BE2C (cell line): ENCODE data around the gene XRCC6.

Source experiments
- DNase-seq: peaks from one replicate; pipeline ENCODE4 v3.0.0-alpha.2; 2020
- H3K27me3 ChIP-seq: fragments of 250-450 bp; sonication (Bioruptor Pico); 2 replicates; pipeline ENCODE4 v1.5.1; 2020; ENCODE audit warnings: mild to moderate bottlenecking
- H3K36me3 ChIP-seq: fragments of 250-450 bp; sonication (Bioruptor Pico); 2 replicates; pipeline ENCODE4 v1.5.1; 2020; ENCODE audit warnings: mild to moderate bottlenecking
- H3K4me1 ChIP-seq: fragments of 250-450 bp; sonication (Bioruptor Pico); 2 replicates; pipeline ENCODE4 v1.5.1; 2020
- H3K4me3 ChIP-seq: 2 replicates; pipeline ENCODE4 v1.5.1; 2011; ENCODE audit warnings: low read depth, low read length
- H3K9me3 ChIP-seq: fragments of 250-450 bp; sonication (Bioruptor Pico); 2 replicates; pipeline ENCODE4 v1.5.1; 2020
- TF ChIP-seq, protein P1 (sequence below): IDR thresholded peaks from 2 replicates; pipeline ENCODE4 v1.5.1; 2012; ENCODE audit warnings: mild to moderate bottlenecking, low read depth, low read length

XRCC6 gene

DNA sequence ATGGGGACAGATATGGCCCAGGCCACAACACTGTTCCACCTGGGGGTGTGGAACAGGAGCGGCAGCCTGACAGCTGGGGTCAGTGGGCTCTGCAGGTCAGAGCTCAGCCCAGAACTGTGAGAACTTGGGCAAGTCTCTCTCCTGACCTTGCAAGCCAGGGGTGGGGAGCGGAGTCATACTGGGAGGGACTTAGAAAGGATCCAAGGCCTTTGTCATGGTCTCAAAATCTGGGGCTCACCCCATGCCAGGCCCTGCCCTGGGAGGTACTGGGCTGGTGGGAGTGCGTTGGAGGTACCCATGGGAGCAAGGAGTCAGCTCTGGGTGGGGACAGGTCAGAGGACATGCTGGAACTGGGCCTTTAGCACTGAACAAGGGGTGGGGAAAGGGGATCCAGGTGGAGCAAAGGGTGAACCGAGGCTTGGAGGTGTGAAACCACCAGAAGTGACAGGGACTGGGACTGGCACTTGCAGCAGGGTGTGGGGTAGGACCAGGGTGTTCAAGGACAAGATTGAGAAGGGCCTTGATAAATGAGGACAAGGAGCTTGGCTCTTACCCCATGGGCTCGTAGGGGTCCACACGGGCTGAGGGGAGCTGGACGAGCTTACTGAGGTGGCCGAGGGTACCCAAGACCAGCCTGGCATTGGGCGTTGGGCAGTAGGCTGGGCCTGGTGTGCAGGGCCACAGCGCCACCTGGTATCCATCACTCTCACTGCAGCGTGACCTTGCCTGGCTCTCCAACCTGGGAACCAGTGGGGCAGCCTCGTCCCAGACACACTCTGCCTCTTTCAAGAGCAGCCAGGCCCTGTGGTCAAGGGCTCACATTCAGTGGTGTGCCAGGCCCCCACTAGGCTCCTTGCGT lies 24.1 kb upstream of the XRCC6 start:
- Histone ChIP-seq H3K27me3 (no peaks in the 10 kb centered on the region), H3K36me3 (peaks cover 14% of the 10 kb centered on the region), H3K4me3 (peak overlapping the region; percentile 14; the same call in 1 of the 2 replicates), H3K9me3 (no peaks in the 10 kb centered on the region), H3K4me1 (peaks cover 15% of the 10 kb centered on the region)
- TF ChIP-seq, protein P1, sequence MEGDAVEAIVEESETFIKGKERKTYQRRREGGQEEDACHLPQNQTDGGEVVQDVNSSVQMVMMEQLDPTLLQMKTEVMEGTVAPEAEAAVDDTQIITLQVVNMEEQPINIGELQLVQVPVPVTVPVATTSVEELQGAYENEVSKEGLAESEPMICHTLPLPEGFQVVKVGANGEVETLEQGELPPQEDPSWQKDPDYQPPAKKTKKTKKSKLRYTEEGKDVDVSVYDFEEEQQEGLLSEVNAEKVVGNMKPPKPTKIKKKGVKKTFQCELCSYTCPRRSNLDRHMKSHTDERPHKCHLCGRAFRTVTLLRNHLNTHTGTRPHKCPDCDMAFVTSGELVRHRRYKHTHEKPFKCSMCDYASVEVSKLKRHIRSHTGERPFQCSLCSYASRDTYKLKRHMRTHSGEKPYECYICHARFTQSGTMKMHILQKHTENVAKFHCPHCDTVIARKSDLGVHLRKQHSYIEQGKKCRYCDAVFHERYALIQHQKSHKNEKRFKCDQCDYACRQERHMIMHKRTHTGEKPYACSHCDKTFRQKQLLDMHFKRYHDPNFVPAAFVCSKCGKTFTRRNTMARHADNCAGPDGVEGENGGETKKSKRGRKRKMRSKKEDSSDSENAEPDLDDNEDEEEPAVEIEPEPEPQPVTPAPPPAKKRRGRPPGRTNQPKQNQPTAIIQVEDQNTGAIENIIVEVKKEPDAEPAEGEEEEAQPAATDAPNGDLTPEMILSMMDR: peak; percentile 91
- peak; percentile 81 for DNase-seq

DNA sequence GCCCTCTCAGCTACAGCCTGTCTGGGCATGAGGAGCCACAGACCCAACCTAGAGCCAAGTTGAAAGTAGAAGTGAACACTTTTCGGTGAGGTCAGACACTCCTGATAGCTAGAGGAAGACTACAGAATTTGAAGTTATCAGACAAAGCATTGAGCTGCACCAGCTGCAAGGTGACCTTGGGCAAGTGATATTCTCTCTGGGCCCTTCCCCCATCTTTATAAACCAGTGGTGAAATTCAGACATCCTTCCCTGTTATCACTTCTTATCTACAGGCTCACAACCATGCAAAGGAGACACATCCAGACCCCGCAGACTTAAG lies 23.5 kb upstream of the XRCC6 start:
- no peaks in the 10 kb centered on the region for H3K27me3 ChIP-seq

DNA sequence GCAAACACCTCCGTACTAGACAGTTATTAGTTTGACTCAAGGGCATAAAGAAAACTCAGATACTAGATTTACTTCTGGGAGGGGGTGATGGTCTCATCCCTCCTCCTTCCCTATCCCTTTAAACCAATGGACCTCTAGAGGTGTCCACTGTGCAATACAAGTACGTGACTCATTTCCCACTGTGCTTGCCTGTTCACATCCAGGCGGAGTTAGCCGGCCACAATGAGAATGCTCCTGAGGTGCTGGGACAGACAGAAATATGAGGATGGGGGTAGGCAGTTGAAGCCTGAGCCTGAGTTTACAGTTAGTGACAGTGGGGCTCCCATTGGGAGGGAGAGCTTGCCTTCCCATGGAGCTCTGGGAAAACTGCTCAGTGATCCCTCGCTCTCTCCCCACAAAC lies 23.0 kb upstream of the XRCC6 start:
- H3K4me3 ChIP-seq: no peak overlapping the region
- no peaks in the 10 kb centered on the region for H3K27me3 ChIP-seq
- peaks cover 15% of the 10 kb centered on the region for H3K4me1 ChIP-seq
- H3K9me3 ChIP-seq: no peaks in the 10 kb centered on the region
- TF ChIP-seq, protein P1: no peak
- peaks cover 25% of the 10 kb centered on the region for H3K36me3 ChIP-seq
- no peak for DNase-seq

More for the DNA sequence above, 23.5 kb upstream of the XRCC6 start:
- H3K4me1 ChIP-seq: peaks cover 15% of the 10 kb centered on the region
- no peaks in the 10 kb centered on the region for H3K9me3 ChIP-seq
- no peak for DNase-seq
- TF ChIP-seq, protein P1: no peak
- H3K4me3 ChIP-seq: peak overlapping the region; percentile 14; the same call in 1 of the 2 replicates
- peaks cover 20% of the 10 kb centered on the region for H3K36me3 ChIP-seq

- Histone ChIP-seq H3K4me3 (no peak overlapping the region), H3K36me3 (peaks cover 32% of the 10 kb centered on the region), H3K27me3 (no peaks in the 10 kb centered on the region), H3K4me1 (peaks cover 17% of the 10 kb centered on the region), H3K9me3 (no peaks in the 10 kb centered on the region)
- TF ChIP-seq, protein P1: no peak
- no peak for DNase-seq
These were observed 22.0 kb upstream of the XRCC6 start for GRCh38 chr22:41598891-41599635.

DNA sequence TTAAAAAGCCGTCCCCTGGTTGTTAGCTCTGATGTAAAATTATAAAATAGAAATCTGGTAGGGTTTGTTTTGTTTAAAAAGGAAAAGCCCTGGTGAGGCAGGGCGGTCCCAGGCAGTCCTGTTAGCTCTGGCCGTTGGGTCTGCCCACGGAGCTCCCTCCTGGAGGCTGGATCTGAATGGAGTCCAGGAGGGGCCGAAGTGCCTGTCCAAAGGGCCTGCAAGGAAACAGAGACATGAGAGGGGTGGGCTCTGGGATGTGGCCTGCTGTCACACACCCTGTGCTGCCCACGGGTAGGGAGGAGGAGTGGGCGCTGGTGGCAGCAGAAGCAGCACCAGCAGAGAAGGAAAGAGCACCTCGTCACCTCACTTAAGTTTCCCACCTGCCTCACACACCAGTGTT lies 20.1 kb upstream of the XRCC6 start:
- Histone ChIP-seq H3K4me3 (no peak overlapping the region), H3K9me3 (no peaks in the 10 kb centered on the region), H3K27me3 (no peaks in the 10 kb centered on the region), H3K36me3 (peaks cover 49% of the 10 kb centered on the region), H3K4me1 (peaks cover 17% of the 10 kb centered on the region)
- DNase-seq: no peak
- TF ChIP-seq, protein P1: no peak
